BLaER1 (cell line): Measurements from ENCODE around the gene KLF9.
A peak's percentile ranks its signal among the peaks of the same experiment; 100 is the strongest.

ENCODE experiments used
- H3K27ac ChIP-seq: shearing (Covaris generic); formaldehyde crosslinking; 2 replicates; pipeline ENCODE4 v1.8.1; 2022
- H3K27me3 ChIP-seq: shearing (Covaris generic); formaldehyde crosslinking; 2 replicates; pipeline ENCODE4 v1.8.1; 2022
- H3K36me3 ChIP-seq: shearing (Covaris generic); formaldehyde crosslinking; 2 replicates; pipeline ENCODE4 v1.8.1; 2022
- H3K4me1 ChIP-seq: shearing (Covaris generic); formaldehyde crosslinking; 2 replicates; pipeline ENCODE4 v1.8.1; 2022
- H3K4me2 ChIP-seq: shearing (Covaris generic); formaldehyde crosslinking; 2 replicates; pipeline ENCODE4 v1.8.1; 2022
- H3K4me3 ChIP-seq: shearing (Covaris generic); formaldehyde crosslinking; 2 replicates; pipeline ENCODE4 v1.8.1; 2022
- H3K9ac ChIP-seq: shearing (Covaris generic); formaldehyde crosslinking; 2 replicates; pipeline ENCODE4 v1.8.1; 2022
- H3K9me3 ChIP-seq: shearing (Covaris generic); formaldehyde crosslinking; 2 replicates; pipeline ENCODE4 v1.8.1; 2022
- H4K20me1 ChIP-seq: shearing (Covaris generic); formaldehyde crosslinking; 2 replicates; pipeline ENCODE4 v1.8.1; 2022
- Cebpa-rat ChIP-seq: shearing (Covaris generic); IDR thresholded peaks from 2 replicates; pipeline ENCODE4 v1.8.1; 2022

Gene KLF9

DNA sequence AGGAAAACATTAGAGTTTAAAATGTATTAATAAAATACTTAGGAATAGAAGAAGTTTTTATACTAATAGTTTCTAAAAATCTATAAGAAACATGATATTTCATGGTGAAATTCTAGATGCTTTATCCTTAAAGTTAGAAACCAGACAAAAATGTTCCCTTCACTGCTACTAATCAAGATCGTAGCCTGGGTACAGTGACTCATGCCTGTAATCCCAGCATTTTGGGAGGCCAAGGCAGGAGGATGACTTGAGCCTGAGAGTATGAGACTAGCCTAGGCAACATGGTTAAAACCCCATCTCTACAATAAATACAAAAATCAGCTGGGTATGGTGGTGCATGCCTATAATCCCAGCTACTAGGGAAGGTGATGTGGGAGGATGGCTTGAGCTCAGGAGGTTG, 30.4 kb upstream of the KLF9 start:
- Histone ChIP-seq H3K36me3 (no peaks in the 10 kb centered on the region), H3K4me3 (no peak overlapping the region)

GRCh38 chr9:70442328-70442848, 27.9 kb upstream of the KLF9 start:
- no peak for TF ChIP-seq Cebpa-rat
- Histone ChIP-seq H3K27me3 (no peaks in the 10 kb centered on the region), H3K4me1 (peaks cover 7% of the 10 kb centered on the region; the same call in 1 of the 2 replicates), H4K20me1 (no peaks in the 10 kb centered on the region), H3K27ac (no peak overlapping the region), H3K9me3 (no peaks in the 10 kb centered on the region), H3K4me3 (no peak overlapping the region), H3K9ac (no peak overlapping the region), H3K4me2 (no peak overlapping the region), H3K36me3 (no peaks in the 10 kb centered on the region)

More for the DNA sequence above, 30.4 kb upstream of the KLF9 start:
- Histone ChIP-seq H3K27me3 (no peaks in the 10 kb centered on the region), H3K4me2 (no peak overlapping the region), H3K9me3 (no peaks in the 10 kb centered on the region), H3K9ac (no peak overlapping the region), H3K27ac (no peak overlapping the region), H3K4me1 (no peaks in the 10 kb centered on the region), H4K20me1 (no peaks in the 10 kb centered on the region)
- TF ChIP-seq Cebpa-rat, result no peak

GRCh38 chr9:70441622-70442021, 27.2 kb upstream of the KLF9 start:
- Histone ChIP-seq H3K9ac (no peak overlapping the region), H3K4me2 (no peak overlapping the region), H3K36me3 (no peaks in the 10 kb centered on the region), H3K27ac (no peak overlapping the region), H4K20me1 (no peaks in the 10 kb centered on the region), H3K4me3 (no peak overlapping the region), H3K27me3 (no peaks in the 10 kb centered on the region), H3K9me3 (no peaks in the 10 kb centered on the region), H3K4me1 (peaks cover 7% of the 10 kb centered on the region; the same call in 1 of the 2 replicates)
- TF ChIP-seq Cebpa-rat, result no peak

GRCh38 chr9:70439991-70440706, 25.7 kb upstream of the KLF9 start:
- no peaks in the 10 kb centered on the region for H3K9me3 ChIP-seq
- no peak overlapping the region for H3K27ac ChIP-seq
- no peak overlapping the region for H3K4me2 ChIP-seq
- H3K4me1 ChIP-seq, result peaks cover 7% of the 10 kb centered on the region; the same call in 1 of the 2 replicates
- no peak overlapping the region for H3K9ac ChIP-seq
- no peaks in the 10 kb centered on the region for H4K20me1 ChIP-seq
- no peak for TF ChIP-seq Cebpa-rat
- H3K4me3 ChIP-seq, result no peak overlapping the region
- no peaks in the 10 kb centered on the region for H3K27me3 ChIP-seq
- H3K36me3 ChIP-seq, result no peaks in the 10 kb centered on the region

DNA sequence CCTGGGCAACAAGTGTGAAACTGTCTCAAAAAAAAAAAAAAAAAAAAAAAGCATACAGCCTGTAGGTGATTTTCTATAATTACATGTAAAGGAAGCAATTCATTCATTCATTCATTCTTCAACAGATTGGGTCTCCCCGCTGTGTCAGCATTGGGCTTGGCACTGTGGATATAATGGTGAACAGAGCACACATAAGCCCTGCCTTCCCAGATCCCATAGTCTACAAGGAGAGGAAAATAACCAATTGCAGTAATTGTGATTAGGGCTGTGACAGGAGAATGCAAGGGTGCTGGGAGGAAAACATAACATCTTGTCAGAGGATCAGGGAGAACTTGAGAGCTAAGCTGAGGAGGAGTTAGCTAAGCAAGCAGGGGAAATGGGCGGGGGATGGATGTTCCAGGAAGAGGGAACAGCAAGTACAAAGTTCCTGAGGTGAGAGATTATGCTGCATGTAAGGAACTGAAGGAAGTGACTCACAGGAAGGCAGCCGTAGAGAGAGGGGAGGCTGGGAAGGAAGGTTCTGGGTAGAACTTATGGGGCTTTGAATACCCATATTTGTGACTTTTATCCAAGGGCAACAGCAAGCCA, 24.0 kb upstream of the KLF9 start:
- no peak overlapping the region for H3K27ac ChIP-seq
- H4K20me1 ChIP-seq, result no peaks in the 10 kb centered on the region
- H3K4me3 ChIP-seq, result no peak overlapping the region
- H3K4me2 ChIP-seq, result 0 out of 2 replicates have a peak overlapping the region, but pooled peaks have one; percentile 8
- no peaks in the 10 kb centered on the region for H3K36me3 ChIP-seq
- no peak overlapping the region for H3K9ac ChIP-seq
- H3K4me1 ChIP-seq, result peaks cover 7% of the 10 kb centered on the region; the same call in 1 of the 2 replicates
- no peaks in the 10 kb centered on the region for H3K9me3 ChIP-seq
- no peaks in the 10 kb centered on the region for H3K27me3 ChIP-seq
- no peak for TF ChIP-seq Cebpa-rat

DNA sequence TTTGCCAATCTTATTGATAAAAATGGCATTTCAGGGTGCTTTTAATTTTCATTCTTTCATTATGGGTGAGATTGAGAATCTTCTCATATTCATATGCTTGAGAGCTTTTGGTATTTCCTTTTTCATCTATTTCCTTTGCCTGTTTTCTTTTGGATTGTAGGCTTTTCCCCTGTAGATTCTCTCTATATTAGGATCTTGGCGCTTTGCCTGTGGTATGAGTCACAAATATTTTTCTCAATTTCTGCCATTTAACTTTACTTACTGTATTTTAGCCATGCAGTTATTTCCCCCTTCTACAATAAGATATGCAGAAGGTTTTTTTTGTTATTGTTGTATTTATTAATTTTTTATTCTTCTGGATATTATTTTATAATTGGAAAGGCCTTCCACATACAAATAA, 21.5 kb upstream of the KLF9 start:
- Histone ChIP-seq H3K27ac (no peak overlapping the region), H3K4me2 (no peak overlapping the region), H3K9ac (no peak overlapping the region)

DNA sequence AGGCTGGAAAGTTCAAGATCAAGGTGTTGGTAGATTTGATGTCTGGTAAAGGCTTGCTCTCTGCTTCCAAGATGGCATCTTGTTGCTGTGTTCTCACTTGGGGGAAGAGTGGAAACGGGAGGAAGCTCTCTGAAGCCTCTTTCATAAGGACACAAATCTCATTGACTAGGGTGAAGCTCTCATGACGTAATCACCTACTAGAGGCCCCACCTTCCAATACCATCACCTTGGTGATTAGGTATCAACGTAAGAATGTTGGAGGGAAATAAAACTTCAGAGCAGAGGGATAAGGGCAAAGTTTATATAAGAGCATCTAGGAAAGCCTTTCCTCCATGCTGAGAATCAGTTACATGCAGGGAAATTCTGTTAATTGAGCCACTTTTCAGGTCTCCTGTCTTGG, 15.4 kb upstream of the KLF9 start:
- no peaks in the 10 kb centered on the region for H3K36me3 ChIP-seq
- H3K27me3 ChIP-seq, result no peaks in the 10 kb centered on the region
- H3K9me3 ChIP-seq, result peaks cover 8% of the 10 kb centered on the region; the same call in 1 of the 2 replicates
- H4K20me1 ChIP-seq, result no peaks in the 10 kb centered on the region
- no peak overlapping the region for H3K27ac ChIP-seq
- no peak overlapping the region for H3K4me2 ChIP-seq
- no peaks in the 10 kb centered on the region for H3K4me1 ChIP-seq
- no peak for TF ChIP-seq Cebpa-rat
- no peak overlapping the region for H3K4me3 ChIP-seq
- no peak overlapping the region for H3K9ac ChIP-seq

More for the DNA sequence above, 21.5 kb upstream of the KLF9 start:
- Histone ChIP-seq H3K27me3 (no peaks in the 10 kb centered on the region), H3K36me3 (no peaks in the 10 kb centered on the region), H3K9me3 (peaks cover 8% of the 10 kb centered on the region; the same call in 1 of the 2 replicates), H3K4me1 (peaks cover 7% of the 10 kb centered on the region; the same call in 1 of the 2 replicates), H3K4me3 (no peak overlapping the region), H4K20me1 (no peaks in the 10 kb centered on the region)
- no peak for TF ChIP-seq Cebpa-rat

GRCh38 chr9:70428781-70429180, 14.3 kb upstream of the KLF9 start:
- no peaks in the 10 kb centered on the region for H3K27me3 ChIP-seq
- no peak for TF ChIP-seq Cebpa-rat
- H3K4me1 ChIP-seq, result no peaks in the 10 kb centered on the region
- H3K36me3 ChIP-seq, result no peaks in the 10 kb centered on the region
- H4K20me1 ChIP-seq, result no peaks in the 10 kb centered on the region
- H3K9me3 ChIP-seq, result peaks cover 8% of the 10 kb centered on the region; the same call in 1 of the 2 replicates
- no peak overlapping the region for H3K27ac ChIP-seq
- H3K4me2 ChIP-seq, result no peak overlapping the region
- H3K9ac ChIP-seq, result no peak overlapping the region
- no peak overlapping the region for H3K4me3 ChIP-seq

DNA sequence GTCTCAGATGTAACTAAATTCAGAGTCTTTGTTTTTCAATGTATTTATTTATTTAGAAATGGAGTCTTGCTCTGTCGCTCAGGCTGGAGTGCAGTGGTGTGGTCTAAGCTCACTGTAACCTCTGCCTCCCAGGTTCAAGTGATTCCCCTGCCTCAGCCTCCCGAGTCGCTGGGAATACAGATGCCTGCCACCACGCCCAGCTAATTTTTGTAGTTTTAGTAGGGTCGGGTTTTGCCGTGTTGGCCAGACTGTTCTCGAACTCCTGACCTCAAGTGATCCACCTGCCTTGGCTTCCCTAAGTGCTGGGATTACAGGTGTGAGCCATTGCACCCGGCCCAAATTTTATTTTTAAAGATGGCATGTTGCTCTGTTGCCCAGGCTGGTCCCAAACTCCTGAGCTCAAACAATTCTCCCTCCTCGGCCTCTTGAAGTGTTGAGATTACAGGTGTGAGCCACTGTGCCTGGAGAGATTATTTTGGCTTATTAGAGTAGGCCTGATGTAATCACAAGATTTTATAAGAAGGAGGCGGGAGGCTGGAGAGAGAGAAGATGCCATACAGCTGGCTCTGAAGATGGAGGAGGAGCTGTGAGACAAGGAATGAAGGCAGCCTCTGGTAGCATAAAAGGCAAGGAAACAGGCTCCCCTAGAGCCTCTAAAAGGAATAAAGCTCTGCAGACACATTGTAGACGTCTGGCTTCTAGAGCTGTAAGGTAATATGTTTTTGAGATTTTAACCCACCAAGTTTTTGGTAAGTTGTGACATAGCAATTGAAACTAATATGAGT, 12.9 kb upstream of the KLF9 start:
- Histone ChIP-seq H3K4me3 (no peak overlapping the region), H3K27ac (no peak overlapping the region), H3K36me3 (no peaks in the 10 kb centered on the region), H3K9me3 (peaks cover 8% of the 10 kb centered on the region; the same call in 1 of the 2 replicates), H3K9ac (no peak overlapping the region), H3K27me3 (no peaks in the 10 kb centered on the region), H4K20me1 (no peaks in the 10 kb centered on the region), H3K4me1 (peaks cover 5% of the 10 kb centered on the region; the same call in 1 of the 2 replicates), H3K4me2 (no peak overlapping the region)
- no peak for TF ChIP-seq Cebpa-rat
